ENCODE measurements around the gene SOST.

SOST gene

DNA sequence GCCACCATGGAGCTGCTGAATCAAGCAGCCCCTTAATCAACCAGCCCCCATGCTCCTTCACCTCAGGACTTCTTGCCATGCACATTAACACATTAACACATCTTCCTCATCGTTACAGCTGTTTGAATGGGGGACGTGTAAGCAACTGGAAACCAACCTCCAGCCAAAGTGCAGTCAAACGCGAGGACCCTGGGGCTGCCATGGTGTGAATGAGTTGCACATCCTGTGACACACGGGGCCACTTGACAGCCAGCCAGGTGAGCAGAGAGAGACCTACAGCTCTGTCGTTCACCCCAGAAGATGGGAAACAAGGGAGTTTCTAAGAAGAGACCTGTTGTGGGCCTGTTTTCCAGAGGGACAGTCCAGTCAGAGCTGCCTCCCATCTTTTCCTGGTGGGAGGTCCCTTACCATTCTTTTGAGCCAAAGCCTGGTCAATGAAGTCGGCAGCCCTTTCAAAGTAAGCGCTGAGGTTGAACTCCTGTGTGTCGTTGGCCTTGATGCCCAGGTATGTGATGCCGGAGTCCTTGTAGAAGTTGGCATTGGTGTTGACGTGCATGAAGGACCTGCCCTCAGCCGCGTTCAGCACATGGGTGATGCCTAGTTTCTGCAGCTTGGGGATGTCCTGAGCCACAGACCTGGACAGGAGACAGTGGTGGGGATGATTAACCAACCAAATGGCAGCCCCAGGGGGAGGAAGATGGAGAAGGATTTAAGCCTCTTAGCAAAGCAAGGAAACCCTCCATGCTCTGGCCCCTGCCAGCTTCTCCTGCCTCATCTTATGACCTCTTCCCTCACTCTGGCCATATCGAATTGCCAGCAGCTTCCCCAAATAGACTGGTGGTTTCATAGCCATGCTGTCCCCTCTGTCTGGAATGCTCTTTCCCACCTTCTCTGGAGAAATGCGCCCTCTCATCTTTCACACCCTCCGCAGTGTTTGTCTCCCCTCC is 16.0 kb upstream of the SOST start:
- DNase-seq: no peak

DNA sequence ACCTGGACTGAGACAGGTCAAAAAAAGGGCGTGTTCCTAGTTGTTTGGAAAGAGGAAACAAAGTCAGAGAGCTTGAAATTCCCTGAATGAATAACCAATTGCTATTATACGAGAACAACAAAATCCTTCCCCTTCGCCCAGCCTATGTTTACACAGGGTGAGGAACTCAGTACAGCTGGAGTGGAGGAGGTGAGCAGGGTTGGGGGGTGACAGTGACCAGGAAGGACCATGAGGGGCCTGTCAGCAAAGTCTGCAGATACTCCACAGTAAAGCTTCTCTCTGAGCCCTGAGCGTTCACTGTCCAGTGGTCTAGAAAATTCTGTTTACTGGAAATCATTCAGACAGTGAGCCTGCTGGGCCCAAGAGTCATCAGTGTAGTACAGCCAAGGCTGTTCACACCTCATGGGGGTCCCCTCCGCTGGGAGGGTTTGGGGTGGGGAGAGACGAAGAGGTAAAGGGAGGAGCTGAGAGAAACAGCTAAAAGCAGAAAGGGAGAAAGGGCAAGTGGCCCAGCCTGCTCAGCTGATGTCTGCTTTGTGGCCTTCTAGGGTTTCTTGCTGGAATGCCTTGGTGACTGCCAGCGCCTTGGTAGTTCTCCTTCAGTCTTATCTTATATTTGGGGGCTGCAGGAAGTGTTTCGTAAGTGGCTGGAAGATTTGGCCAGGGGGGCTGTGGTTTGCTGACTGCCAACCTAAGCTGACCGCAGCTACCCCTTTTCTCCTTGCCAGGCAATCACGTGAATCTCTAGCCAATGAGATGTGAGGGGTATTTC is 14.5 kb upstream of the SOST start:
- no peak for DNase-seq

DNA sequence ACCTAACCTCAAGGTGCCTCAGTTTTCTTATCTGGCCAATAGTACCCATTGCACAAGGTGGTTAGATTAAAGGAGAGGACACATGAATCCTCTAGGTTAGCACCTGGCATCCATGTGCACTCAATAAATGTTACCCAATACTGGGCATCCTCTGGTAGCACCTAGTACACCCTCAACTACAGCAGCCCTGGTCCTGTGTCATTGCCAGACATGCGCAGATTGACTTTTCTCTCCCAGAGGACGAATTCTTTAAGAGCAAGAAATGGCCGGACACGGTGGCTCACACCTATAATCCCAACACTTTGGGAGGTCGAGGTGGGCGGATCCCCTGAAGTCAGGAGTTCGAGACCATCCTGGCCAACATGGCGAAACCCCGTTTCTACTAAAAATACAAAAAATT is 12.9 kb upstream of the SOST start:
- no peak for DNase-seq

DNA sequence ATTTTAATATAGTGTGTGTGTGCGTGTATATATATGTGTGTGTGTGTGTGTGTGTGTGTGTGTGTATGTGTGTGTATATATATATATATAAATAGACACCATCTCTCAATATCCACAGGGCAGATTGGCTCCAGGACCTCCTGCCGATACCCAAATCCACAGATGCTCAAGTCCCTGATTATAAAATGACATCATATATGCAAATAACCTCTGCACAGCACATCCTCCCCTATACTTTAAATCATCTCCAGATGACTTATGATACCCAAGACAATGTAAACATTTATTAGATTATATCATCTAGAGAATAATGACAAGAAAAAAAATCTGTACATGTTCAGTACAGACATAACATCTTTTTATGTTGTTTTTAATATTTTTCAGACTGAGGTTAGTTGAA is 12.4 kb upstream of the SOST start:
- DNase-seq: no peak

DNA sequence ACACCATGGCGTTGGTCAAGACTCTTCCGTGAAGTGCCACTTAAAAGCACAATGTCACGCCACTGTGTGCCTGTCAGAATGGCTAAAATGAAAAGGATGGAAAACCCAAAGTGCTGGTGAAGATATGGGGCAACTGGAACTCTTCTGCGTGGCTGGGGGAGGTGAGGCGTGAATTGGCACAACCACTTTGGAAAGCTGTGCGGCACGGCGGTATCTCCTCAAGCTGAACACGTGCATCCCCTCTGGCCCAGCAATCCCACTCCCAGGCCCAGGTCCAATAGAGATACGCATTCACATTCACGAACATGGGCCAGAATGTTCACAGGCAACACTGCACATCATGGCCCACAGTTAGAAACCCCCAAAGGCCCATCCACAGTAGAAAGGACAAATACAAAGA is 11.3 kb upstream of the SOST start:
- no peak for DNase-seq

DNA sequence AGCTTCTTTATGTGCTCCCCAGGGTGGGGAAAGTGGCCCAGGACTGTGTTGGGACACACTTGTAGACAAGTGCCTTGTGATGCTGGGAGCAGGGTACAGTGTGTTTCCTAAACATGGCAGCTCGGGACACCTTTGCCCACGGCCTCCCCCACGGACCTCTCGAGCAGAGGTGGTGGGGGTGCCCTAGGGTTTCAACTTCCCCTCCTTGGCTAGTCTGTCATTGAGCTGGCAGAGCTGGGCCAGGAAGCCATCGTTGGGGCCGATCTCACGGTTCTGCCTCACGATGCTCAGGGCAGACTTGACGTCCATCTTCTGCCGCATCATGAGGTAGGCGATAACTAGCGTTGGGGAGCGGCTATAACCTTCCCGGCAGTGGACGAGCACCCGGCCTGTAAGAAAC is 10.8 kb upstream of the SOST start:
- DNase-seq: no peak

DNA sequence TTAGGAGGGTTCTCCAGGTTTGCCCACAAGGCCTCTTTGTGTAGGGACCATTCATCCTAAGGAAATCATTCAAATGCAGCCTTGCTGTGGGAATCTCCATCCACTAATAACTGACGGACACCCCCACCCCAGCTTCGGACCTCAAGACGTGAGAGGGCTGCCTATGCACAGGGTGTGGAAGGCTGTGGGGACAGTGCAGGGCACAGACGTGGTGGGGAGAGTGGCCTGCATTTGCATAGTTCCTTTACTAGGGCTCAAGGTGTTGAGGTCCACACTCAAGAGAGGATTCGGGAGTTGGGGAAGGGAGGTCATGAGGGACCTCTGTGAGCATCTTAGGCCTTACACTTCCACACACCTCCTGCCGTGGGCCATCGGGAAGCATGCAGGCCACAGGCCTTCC is 10.4 kb upstream of the SOST start:
- DNase-seq: no peak

DNA sequence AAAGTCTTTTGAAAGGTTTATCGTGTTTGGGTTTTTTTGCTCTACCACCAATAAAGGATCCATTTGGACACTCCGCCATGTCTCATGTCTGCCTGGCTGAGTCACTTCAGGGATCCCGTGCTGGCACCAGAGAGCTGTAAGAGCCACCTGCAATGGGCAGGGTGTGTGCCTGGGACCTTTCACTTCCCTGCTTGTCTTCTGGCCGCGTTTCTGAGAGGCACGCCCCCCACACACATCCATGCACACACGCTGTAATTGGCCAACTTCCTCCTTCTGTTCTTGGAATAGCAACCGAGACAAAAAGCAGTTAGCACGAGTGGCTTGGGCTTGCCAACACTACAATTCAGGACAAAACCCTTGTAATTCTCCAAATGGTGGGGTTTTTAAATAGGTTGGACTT is 9.8 kb upstream of the SOST start:
- no peak for DNase-seq

DNA sequence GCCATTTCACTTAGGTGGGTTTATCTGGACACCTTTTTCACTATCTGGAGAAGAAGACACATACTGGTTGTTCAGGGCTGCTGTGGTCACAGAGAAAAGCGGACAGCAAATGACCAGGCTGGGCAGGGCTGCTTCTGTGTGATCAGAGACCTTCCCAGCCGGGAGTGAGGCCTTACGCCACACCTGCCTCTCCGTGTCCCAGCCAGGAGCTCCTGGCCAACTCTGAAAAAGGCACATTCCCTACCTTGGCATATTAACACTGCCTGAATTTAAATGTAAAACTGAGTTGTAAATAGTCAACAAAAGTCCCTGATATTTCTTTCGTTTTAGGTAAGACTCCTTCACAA is 9.1 kb upstream of the SOST start:
- DNase-seq: no peak

DNA sequence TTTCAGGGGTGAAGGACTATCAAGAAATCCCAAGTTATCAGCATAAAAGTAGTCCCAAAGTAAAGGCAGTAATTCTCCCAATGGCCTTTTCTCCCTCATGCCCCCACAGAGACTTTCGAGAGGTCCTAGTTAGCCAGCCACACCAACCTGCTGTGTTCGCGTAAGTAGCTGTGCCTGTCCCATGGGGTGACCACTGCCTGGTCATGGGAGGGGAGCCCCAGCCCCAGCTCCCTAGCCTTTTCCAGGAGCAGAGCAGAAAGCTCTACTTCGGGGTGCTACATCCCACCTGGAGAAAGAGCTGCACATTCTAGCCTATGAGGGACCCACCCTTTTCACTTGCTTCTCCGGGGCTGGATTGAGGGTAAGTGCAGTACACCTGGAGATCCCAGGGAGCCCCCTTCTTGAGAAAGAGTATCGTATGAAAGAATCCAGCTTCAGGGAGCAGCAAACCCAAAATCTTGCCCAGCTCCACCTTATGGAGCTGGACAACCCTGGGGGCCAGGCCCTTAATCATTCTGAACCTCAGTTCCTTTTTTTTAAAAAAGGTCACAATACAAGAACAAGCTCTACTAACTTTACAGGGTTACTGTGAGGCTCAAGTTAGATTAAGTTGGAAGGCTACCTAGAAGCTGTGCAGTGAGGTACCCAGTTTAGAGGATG is 8.6 kb upstream of the SOST start:
- DNase-seq: no peak

DNA sequence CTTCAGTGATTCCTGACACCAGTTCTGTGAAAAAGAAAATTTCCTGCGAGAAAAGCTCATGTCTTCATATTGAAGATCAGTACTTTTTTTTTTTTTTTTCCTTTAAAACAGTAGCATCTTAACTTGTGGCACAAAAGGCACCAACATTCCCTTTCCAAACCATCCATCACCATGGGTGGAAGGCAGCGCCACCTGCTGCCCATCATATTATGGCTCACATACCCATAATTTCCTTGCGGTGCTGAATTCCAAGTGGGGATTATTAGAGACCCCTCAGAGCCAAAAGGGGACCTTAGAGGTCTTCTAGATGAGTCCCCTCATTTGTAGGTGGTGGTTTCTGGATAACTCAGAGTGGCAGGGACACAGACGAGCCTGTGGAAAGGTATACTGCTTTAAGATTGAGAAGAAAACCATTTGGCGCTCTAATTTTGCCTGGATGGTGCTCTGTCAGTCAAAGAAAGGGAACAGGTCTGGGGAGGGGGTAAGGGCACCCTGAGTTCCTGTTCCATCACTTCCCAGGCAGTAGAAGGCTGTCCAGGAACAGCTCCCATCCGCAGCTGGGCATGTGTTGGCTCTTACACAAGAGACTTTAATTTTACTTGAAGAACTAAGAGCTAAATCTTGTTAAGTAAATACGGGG is 7.9 kb upstream of the SOST start:
- DNase-seq: no peak

DNA sequence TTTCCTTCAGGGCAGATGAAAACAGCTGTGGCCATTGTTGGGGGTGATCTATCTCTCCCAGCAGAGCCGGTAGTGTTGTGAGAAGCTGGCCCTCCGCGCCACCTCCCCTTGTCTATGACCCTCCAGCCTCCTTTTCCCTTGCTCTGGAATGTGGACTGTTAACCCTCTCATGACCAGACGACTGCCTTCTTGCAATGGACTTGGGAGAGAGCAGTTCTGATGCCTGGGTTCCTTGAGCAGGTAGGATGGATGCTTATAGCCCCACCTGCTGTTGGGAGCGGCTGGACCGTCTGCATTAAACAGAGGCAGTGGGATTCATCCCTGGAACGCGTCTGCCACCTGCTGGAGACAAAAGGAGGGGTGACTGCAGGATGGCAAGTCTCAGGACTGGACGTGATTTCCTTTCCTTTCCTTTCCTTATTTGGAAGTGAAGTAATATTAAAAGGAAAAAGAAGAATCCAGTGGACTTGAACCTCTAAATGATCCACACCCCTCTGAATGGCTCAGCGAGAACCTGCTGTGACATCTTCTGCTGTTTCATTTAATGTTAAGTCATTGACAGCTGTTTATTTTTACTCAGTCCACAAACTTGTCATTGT is 1.8 kb upstream of the SOST start:
- DNase-seq: peak; percentile 71

DNA sequence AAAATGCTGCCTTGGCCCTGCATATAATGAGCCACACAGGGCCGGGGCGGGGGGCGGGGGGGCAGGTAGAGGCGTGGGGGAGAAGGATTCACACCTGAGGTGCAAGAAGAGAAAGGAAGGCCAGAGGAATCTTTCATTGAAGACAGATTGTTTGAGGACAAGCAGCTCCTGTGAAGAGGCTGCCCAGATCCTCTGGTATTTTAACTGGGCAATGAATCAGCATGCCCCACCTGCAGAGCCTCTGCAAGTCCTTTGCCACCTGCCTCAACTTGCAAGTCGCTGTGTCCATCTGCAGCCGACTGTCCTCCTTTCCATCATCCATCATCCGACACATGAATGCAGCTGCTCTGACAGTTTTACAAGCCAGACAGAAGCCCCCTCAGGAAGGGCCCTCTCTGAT is 1.2 kb upstream of the SOST start:
- DNase-seq: no peak

DNA sequence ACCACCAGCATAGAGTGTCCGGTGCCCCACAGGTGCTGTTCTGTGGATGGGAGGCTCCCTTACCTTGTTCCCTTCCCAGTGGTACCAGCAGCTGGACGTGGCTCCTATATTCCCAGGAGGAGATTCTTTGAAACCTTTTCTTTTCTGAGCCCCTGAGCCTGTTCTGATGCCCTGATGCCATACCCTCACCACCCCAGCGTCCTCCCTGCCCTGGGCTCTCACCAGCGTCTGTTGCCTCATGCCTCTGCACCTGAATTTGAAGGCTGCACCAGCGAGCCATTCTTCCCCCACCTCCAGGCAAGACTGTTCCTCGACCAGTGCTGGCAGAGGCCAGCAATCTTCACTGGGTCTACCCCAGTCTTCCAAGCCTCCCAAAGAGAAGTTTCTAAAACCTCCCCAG is 505 bp downstream of the SOST start:
- no peak for DNase-seq

DNA sequence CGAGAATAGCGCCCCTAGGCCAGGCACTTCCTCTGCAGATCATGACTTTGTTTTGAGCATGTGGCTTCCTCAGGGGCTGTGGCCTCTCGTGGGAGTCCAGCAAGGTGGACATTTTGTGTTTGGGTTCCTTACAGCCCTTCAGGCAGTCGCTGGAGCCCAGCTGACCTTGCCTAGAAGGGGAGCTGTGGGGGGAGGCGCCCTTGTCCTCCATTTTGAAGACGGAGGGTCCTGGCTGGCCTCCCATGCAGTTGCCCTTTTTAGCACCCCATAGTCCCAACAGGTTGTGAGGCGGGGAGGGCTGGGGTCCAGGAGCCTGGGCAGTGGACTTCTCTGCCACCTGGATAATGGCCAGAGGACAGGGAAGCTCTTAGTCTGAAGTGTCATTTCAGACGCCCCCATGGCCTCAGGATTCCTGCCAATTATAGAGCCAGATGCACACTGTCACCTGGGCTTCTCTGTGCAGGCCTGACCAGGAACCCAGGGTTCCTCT is 1.4 kb downstream of the SOST start:
- DNase-seq: no peak

DNA sequence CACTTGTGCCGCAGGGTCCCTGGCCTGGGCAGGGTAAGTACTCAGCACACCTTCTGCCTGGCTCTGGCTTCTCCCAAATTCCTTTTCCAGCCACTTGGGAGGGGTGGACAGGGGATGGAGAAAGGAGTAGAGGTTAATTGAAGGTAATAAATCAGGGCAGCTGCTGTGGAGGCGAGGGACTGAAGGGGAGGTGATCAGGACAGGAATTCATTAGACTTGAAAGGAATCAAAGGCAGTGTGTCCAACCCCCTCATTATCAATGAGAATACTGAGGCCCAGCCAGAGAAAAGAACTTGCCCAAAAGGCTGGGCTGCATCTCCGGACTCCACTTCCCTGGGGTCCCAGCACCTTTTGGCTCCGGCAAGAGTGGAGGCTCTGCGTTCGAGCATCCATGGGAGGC is 2.4 kb downstream of the SOST start:
- no peak for DNase-seq

DNA sequence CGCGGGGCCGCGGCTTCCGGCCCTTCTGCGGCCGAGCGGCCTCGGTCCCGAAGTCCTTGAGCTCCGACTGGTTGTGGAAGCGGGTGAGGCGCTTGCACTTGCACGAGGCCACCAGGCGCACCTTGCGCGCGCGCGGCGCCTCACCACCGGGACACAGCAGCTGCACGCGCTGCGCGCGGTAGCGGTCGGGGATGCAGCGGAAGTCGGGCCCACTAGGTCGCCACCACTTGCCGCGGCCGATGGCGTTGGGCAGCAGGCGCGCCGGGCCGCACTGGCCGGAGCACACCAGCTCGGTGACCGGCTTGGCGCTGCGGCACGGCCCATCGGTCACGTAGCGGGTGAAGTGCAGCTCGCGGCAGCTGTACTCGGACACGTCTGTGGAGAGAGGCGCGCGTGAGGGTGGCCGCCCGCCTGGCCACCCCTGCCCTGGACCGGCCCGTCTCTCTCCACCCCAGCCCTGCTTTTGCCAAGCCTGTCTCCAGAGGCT is 3.2 kb downstream of the SOST start:
- no peak for DNase-seq

DNA sequence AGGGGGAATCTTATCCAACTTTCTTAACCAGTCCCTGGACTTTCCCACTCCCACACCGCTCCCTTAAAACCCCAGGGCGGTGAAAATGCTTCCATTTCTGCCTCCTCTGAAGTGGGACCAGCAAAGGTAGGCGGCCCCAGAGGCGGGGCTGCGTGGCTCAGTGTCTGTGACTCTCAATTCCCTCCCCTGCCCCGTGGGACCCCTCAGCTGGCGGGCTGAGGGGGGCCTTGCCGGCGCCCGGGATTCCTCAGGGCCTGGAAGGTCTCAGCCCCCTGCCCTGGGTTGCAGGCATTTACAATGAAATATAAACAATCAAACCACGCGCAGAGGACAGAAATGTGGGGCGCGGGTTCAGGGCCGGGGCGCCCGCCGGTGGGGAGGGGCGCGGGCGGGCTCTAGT is 3.6 kb downstream of the SOST start:
- DNase-seq: no peak

DNA sequence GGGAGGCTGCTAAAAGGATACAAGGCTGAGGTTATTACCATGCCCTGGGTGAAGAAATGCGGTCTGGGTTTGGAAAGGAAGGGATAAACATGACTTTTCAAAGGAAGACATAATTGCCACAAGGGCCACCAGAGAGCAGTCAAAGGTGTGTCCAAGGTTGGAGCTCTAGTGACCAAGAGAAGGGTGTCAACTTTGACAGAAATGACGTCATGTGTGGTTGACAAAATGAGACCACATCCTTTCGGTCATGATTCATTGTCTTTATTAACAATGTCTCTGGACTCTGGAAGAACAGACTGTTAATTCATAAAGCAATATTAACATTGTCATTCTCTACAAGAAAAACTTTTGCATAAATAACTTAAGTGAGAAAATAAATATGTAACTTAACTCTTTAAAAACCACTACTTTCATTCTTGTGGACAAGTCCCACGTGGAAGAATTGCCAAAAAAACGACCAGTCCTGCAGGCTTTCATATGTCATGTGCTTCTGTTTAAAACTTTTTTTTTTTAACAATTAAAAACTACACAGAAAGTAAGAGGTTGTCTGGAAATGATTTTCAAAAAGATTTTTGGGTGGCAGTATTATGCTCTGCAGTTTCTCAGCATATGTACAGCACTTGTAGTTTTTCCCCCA is 5.0 kb downstream of the SOST start:
- DNase-seq: no peak

DNA sequence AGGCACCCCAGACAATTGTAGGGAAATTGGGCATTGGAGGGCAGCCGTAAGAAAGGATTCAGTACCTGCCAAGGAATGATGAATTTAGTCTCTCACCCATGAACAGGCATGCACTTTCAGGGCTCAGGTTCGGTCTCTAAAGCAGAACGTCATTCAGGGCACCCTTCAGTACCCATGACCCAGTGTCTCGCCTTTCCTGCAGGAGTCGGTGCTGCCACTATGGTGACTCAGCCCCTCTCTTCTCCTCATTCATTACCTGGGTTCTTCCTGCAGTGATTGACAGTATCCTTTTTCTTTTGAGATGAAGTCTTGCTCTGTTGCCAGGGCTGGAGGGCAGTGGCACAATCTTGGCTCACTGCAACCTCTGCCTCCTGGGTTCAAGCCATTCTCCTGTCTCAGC is 8.4 kb downstream of the SOST start:
- no peak for DNase-seq

DNA sequence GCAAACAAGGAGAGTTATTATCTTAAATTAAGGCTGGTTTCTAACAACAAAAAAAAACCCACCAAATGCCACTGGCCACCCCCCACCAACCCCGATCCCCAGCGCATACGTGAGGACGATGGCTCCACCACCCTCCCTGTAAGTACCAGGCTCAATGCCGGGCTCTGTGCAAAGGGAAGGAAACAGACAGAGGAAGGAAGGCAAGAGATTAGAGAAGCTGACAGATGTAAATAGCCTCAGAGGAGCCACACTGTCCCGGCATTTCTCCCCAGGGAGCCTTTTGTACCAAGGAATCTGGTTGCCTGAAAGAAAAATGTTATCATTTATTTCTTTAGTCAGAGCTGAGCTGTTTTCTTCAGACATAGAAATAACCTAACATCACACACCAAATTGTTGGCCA is 13.1 kb downstream of the SOST start:
- no peak for DNase-seq

DNA sequence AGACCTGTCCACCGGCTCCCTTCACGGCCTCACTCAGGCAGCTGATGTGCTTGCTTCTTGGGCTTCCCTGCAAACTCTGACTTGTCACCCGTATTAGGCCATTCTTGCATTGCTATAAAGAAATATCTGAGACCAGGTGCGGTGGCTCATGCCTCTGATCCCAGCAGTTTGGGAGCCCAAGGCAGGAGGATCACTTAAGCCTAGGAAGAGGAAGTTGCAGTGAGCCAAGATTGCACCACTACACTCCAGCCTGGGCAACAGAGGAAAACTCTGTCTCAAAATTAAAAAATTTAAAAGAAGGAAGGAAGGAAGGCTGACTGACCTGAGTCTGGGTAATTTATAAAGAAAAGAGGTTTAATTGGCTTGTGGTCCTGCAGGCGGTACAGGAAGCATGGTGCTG is 17.0 kb downstream of the SOST start:
- DNase-seq: no peak
